NCI-H1105 (cell line): ENCODE data around the gene CAMKMT.

Experiments
- DNase-seq: peaks from one replicate; lab custom pipeline; 2025; lab: John Stamatoyannopoulos, UW

The CAMKMT gene

GRCh38 chr2:44651974-44652373 is 290.2 kb downstream of the CAMKMT start:
- no peak for DNase-seq

DNA sequence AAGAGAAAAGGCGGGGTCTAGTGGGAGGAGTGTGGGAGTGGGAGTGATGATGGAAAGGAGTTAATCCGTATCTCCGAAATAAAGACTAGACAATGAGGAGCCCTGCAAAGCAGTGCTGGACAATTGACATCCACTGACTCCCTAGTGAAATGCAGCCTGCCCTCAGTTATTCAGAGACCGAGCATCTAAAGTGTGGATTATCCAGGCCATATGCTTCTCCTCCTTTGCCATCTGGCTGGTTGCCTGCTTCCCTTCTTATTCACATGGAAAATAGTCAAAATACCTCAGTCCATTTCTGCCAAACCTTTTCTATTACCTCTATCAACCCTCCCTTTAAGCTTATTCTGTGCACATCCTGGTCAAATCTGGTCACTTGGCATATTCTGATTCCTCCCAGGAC is 291.0 kb downstream of the CAMKMT start:
- DNase-seq, result no peak

- DNase-seq, result peak; percentile 46
Measured at GRCh38 chr2:44655401-44655864, 293.7 kb downstream of the CAMKMT start.

GRCh38 chr2:44656460-44656859 is 294.7 kb downstream of the CAMKMT start:
- DNase-seq, result no peak

GRCh38 chr2:44663471-44664073 is 301.8 kb downstream of the CAMKMT start:
- DNase-seq, result no peak

DNA sequence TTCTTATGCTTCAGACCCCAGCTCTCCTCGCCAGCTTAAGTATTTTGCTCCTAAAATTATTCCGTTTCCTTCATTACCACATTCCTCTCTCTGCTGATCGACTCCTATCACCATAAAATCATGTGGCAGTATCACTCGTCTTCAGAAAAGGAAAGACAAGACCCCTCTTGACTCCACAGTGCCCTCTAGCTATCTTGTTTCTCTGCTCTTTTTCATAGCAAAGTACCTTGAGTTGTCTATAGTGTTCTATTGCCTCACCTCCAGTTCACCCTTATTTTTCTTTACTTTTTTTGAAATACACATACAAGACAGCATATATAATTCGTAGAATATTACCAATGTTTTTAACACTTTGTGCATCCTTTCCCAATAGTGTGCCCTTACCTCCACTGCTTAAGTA is 306.6 kb downstream of the CAMKMT start:
- DNase-seq, result no peak

DNA sequence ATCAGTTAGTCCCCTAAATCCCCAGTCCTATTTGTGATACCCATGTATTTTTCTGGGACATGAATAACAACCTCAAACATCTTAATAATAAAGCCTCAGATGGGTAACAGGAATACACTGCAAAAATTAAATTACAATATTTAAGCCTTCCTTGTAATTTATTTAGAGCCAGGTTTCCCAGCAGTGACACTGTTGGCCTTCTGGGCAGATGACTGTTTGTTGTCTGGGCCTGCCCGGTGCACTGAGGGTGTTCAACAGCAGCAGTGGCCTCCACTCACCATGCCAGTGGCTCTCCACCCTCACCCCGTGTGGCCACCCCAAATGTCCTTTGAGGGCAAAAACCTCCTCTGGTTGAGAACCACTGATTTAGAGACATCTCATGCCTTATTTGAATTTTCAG is 309.5 kb downstream of the CAMKMT start:
- no peak for DNase-seq

- no peak for DNase-seq
Measured at GRCh38 chr2:44671916-44672315, 310.2 kb downstream of the CAMKMT start.

- no peak for DNase-seq
Measured at GRCh38 chr2:44672431-44672830, 310.7 kb downstream of the CAMKMT start.

DNA sequence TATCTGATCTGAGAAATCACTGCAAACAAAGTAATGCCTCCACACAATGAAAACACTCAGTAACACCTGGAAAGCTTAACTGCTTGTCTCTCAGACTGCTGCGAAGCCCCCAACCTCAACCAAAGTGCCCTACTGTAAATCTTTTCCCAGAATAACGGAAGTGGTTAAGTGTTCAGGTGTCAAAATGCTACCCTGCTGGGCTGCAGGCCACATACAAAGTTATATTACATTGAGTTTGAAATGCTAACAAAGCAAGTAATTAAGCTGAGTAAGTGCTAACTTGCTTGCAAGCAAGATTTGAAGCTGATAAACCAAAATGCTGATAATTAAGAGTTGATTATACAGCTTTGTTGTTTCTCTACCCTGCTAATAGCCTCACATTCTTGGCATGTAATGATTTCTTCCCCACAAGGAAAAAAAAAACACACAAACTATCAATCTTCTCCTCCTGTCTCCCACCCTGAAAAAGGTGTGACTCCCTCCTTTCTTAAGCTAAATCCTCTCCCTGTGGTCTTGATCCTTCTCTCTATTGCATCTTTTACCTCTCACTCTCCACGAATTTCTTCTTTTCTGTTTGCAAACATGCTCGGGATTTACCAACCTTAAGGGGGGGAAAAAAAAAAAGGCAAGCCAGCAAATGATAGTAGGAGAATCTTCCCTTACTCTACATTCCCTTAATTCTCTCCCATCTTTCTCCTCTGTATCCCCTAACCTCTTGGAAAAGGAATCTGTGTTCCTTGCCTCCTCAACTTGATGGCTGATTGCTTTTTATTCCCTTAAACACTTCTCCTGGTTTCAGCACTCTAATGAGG is 312.9 kb downstream of the CAMKMT start:
- no peak for DNase-seq

DNA sequence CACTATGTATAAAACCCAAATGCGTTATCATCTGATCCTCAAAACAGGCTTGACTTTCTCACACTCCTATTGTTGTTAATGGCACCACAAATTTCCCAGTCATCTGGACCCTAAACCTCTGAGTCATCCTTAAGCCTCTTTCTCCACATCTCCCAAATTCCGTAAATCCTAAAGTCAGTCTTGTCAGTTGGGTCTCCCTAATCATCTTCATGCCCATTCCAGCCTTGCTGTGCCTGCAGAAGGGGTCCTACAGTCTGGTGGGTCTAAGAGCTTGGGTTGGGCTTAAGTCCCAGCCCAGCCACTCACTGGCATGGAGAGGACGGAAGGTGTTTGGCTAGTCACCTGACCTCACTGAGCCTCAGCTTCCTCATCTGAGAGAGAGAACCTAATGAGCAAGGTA is 314.6 kb downstream of the CAMKMT start:
- DNase-seq, result no peak

DNA sequence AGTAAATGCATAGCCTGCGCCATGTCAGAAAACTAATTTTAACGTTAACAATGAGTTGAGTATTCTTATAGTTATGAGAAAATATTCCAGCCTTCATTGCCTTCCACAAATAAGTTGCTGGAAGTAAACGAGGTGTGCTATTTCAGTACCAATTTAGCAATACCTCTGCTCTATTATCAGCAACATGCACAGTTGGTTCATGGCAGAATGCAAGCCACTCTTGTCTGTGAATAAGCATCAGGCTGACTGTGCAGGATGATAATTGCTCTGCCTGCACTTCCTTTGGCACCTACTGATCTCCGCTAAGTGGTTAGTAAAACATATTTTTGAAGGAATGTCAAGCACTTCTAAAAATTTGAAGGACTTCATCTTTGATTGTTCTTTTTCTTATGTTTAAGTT is 317.8 kb downstream of the CAMKMT start:
- no peak for DNase-seq

DNA sequence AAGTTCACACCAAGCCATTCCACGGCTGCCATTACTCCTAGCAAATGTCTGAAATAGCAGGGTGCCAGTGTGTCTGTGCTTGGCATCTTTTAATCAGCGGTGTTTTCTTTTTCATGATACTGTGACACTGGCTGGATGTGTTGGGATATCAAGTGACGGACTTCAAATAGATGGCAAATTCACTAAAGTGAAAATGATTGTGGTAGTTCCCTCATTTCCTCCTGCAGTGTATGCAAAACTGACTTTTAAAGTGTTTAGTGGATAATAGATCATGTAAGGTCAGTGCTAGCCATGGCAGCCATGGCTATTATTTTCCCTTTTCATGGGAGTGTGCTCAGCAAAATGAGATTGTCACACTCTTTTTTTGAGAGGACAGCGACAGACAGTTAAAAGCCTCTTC is 318.2 kb downstream of the CAMKMT start:
- no peak for DNase-seq

GRCh38 chr2:44680424-44680971 is 318.8 kb downstream of the CAMKMT start:
- no peak for DNase-seq

GRCh38 chr2:44680983-44681531 is 319.3 kb downstream of the CAMKMT start:
- DNase-seq, result peak; percentile 17

- DNase-seq, result no peak
Measured at GRCh38 chr2:44682459-44682858, 320.7 kb downstream of the CAMKMT start.

GRCh38 chr2:44684559-44684958 is 322.8 kb downstream of the CAMKMT start:
- DNase-seq, result no peak

- DNase-seq, result no peak
Measured at GRCh38 chr2:44686561-44686960, 324.8 kb downstream of the CAMKMT start.

DNA sequence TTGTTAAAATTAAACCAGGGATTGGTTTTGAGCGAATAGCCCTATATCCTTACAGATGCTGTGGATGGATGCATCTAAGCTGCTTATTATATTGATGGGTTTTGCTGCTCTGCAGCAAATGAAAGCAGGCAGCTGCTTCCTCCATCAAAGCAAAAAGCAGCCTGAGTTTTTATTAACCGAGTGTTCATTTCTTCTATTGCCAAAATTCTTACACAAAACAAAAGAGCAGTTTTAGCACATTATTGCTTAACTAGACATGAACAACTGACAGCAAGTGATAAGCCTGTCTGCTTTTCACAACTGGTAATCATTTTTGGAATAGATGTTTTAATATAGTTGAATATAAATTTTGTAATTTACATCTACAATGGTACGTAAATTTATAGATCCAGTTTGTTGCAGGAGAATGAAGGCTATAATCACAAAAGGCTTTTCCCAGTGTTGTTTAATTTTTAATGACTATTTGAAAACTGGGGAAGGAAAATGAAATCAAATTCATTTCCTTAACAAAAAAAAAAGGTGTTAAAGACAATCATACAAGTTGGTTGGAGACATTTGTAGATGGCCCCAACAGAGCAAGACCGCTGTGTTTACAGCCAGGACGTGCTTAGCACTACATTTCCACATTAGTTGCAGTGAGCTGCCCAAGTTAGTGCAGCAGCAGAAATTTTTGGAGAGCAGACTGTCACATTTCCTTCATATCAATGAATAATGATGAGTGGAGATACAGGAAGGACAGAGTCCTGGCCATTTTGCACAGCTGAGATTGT is 326.1 kb downstream of the CAMKMT start:
- DNase-seq, result no peak

DNA sequence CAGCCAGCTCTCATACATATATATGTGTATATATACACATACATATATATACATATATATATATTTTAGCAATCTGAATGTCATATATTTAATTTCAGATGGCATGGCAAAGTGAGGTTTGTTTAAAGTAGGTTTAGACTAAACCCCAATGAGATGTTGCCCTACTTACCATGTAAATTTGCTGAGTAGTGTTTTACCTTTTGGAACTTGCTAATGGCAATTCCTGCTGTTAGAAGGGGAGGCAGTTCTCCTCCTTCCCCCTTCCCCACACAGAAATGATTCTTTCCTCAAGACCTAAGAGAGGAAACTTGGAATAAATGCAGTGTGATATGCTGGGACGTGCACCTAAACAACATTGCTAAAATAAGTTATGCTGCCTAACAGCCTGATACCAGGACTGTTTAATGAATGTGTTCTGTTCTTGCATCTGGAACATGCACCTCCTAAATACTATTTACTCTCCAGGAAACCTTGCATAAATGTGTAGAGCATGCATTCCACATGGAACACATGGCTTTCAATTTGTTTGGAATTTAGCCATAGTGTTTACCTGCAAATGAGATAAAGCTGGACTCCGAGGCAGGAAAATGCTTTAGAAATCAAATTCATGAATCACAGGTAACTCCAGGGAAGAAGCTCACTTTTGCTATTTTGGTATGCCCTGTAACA is 326.8 kb downstream of the CAMKMT start:
- DNase-seq, result no peak

- no peak for DNase-seq
Measured at GRCh38 chr2:44689516-44689915, 327.8 kb downstream of the CAMKMT start.
